Activated CD4-positive, alpha-beta T cell treated with anti-CD3 and anti-CD28 coated beads for 36 hours (primary cell): ENCODE data around the gene SLIT1. TPM values are rescaled to one million over a fixed set of nuclear protein-coding genes. Genes with fewer than 3 reads are reported as not detected.
"Not testable (repeated sequence)": the region's sequence is repeated elsewhere in the genome, so short reads cannot be mapped to it uniquely, and the experiment has no call there.

Source experiments
- ATAC-seq: fragments of 200-7000 bp; cut with Tn5 transposase; one replicate; pipeline ENCODE4 v1.10.0; 2021; ENCODE audit warnings: mild to moderate bottlenecking, moderate library complexity
- CTCF ChIA-PET: fragments of 350-600 bp; sonication (Branson Sonifier 250); formaldehyde crosslinking; loops from one replicate; lab custom pipeline; 2021; ENCODE audit warnings: antibody characterized with exemption; lab: Charles Lee
- POLR2A ChIA-PET: fragments of 350-600 bp; sonication (Branson Sonifier 250); formaldehyde crosslinking; loops from one replicate; lab custom pipeline; 2021; ENCODE audit warnings: antibody characterized with exemption, inconsistent platforms; lab: Charles Lee
- DNase-seq: peaks from one replicate; pipeline ENCODE4 v3.0.0-alpha.2; 2020
- H3K27ac Mint-ChIP-seq: one replicate; pipeline ENCODE4 v1.8.0; 2021; ENCODE audit warnings: mixed read lengths
- H3K27me3 Mint-ChIP-seq: one replicate; pipeline ENCODE4 v1.8.0; 2021; ENCODE audit warnings: mixed read lengths
- H3K36me3 Mint-ChIP-seq: one replicate; pipeline ENCODE4 v1.8.0; 2021; ENCODE audit warnings: low read depth, mixed read lengths
- H3K4me1 Mint-ChIP-seq: one replicate; pipeline ENCODE4 v1.8.0; 2021; ENCODE audit warnings: mixed read lengths
- H3K4me3 Mint-ChIP-seq: one replicate; pipeline ENCODE4 v1.8.0; 2021; ENCODE audit warnings: mild to moderate bottlenecking, moderate library complexity, mixed read lengths
- H3K9me3 Mint-ChIP-seq: one replicate; pipeline ENCODE4 v1.8.0; 2021; ENCODE audit warnings: low read depth, mixed read lengths
- intact Hi-C, 2 experiments: fragments of 100-400 bp; cut with DNase I in 1 of 2; cut with micrococcal nuclease in 1 of 2; formaldehyde crosslinking; loops; one replicate each; pipeline versions ENCODE4 v1.14.2 to v1.15.1; 2022 to 2024; cut with DNase I, micrococcal nuclease
- total RNA-seq, 2 experiments: library from RNA; stranded (reverse); gene quantifications; one replicate each; pipeline ENCODE4 v1.2.3, GENCODE V29; 2021

SLIT1 gene
- total RNA-seq, 2 experiments from 2014 or later: 0.94 to 1.4 TPM

GRCh38 chr10:97096261-97097083 lies 89.3 kb downstream of the SLIT1 start:
- Mint-ChIP-seq H3K4me3 (no peak overlapping the region), H3K9me3 (no peaks in the 10 kb centered on the region), H3K27ac (no peak overlapping the region), H3K4me1 (peaks cover 11% of the 10 kb centered on the region), H3K27me3 (peaks cover 3% of the 10 kb centered on the region), H3K36me3 (no peaks in the 10 kb centered on the region)
- POLR2A ChIA-PET: no interaction called here
- CTCF ChIA-PET: interaction anchor here (0.6 to 1.9 kb wide), 6 partner anchors 14 to 114 kb away, joined by 3 to 9 read pairs (median 4); no protein-coding TSS in a partner anchor
- DNase-seq (peak; percentile 27), ATAC-seq (peak; percentile 57)
- intact Hi-C loops: no loop called here

DNA sequence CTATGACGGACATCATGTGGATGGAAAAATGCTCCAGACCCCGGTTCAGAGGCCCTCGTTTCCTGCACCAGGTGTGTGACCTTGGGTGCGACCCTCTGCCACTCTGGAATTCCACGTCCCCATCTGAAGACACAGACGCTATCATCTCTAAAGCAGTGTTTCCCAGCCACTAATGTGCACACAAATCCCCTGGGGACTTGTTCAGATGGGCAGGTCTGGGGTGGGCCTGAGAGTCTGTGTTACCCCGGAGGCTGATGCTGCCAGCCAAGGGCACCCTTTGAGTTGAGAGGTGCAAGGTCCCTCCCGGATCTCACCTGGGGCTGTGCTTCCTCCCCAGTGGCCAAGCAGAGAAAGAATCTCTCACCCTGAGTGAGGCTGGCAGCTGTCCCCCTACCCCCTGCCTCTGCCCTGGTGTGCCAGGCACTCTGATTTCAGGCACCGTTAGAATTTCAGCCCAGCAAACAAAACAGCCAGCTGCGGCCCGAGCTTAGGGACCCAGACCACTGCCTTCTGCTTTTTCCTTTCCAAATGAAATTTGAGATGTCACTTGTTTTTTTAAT lies 90.0 kb downstream of the SLIT1 start:
- H3K4me1 Mint-ChIP-seq: peaks cover 11% of the 10 kb centered on the region
- no peaks in the 10 kb centered on the region for H3K9me3 Mint-ChIP-seq
- DNase-seq (no peak), ATAC-seq (no peak)
- H3K4me3 Mint-ChIP-seq: no peak overlapping the region
- no peaks in the 10 kb centered on the region for H3K36me3 Mint-ChIP-seq
- POLR2A ChIA-PET: no interaction called here
- peaks cover 3% of the 10 kb centered on the region for H3K27me3 Mint-ChIP-seq
- no peak overlapping the region for H3K27ac Mint-ChIP-seq
- intact Hi-C loops: no loop called here
- CTCF ChIA-PET: interaction anchor here (0.6 to 1.9 kb wide), 5 partner anchors 14 to 700 kb away, joined by 3 to 9 read pairs (median 4); no protein-coding TSS in a partner anchor

- no peak overlapping the region for H3K27ac Mint-ChIP-seq
- H3K9me3 Mint-ChIP-seq: no peaks in the 10 kb centered on the region
- peaks cover 16% of the 10 kb centered on the region for H3K27me3 Mint-ChIP-seq
- H3K36me3 Mint-ChIP-seq: no peaks in the 10 kb centered on the region
- POLR2A ChIA-PET: no interaction called here
- DNase-seq (no peak), ATAC-seq (no peak)
- intact Hi-C loops: no loop called here
- H3K4me1 Mint-ChIP-seq: no peaks in the 10 kb centered on the region
- CTCF ChIA-PET: interaction anchor here (0.8 to 1.6 kb wide), 4 partner anchors 9 to 120 kb away, joined by 3 to 4 read pairs (median 4); no protein-coding TSS in a partner anchor
- H3K4me3 Mint-ChIP-seq: no peak overlapping the region
These were observed 95.1 kb downstream of the SLIT1 start for GRCh38 chr10:97090644-97091043.

- Mint-ChIP-seq H3K36me3 (no peaks in the 10 kb centered on the region), H3K9me3 (no peaks in the 10 kb centered on the region), H3K4me1 (no peaks in the 10 kb centered on the region), H3K4me3 (no peak overlapping the region), H3K27ac (no peak overlapping the region), H3K27me3 (peaks cover 16% of the 10 kb centered on the region)
- no peak for DNase-seq
- POLR2A ChIA-PET: no interaction called here
- ATAC-seq: no peak
- CTCF ChIA-PET: interaction anchor here (0.8 to 1.6 kb wide), 3 partner anchors 17 to 617 kb away, joined by 3 to 5 read pairs (median 4); no protein-coding TSS in a partner anchor
- intact Hi-C loops: no loop called here
These were observed 95.7 kb downstream of the SLIT1 start for GRCh38 chr10:97090035-97090434.

GRCh38 chr10:97089209-97089870 lies 96.4 kb downstream of the SLIT1 start:
- ATAC-seq: no peak
- Mint-ChIP-seq H3K4me1 (no peaks in the 10 kb centered on the region), H3K4me3 (no peak overlapping the region), H3K27me3 (peaks cover 16% of the 10 kb centered on the region), H3K36me3 (no peaks in the 10 kb centered on the region), H3K27ac (no peak overlapping the region), H3K9me3 (no peaks in the 10 kb centered on the region)
- intact Hi-C loops: no loop called here
- POLR2A ChIA-PET: no interaction called here
- DNase-seq: no peak
- CTCF ChIA-PET: interaction anchor here (0.6 to 1.6 kb wide), 4 partner anchors 17 to 616 kb away, joined by 3 to 5 read pairs (median 4); no protein-coding TSS in a partner anchor

DNA sequence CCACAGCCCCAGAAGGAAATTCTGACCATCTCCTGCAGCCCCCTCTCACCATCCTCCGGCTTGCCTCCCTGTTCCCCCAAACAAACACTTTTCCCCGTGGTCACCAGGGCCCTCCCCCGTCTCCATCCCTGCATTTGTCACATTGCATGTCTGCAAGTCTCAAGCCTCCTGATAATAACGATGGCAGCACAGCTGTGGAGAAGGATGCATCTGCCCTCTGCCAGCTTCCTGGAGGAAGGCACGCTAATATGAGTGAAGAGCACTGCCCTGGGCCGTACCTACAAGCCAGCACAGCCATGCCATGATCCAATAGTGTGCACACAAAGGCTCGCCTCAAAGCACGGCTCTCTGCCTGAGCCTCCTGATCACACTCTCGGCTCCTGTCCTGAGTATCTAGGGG lies 98.5 kb downstream of the SLIT1 start:
- peaks cover 19% of the 10 kb centered on the region for H3K27me3 Mint-ChIP-seq
- no peaks in the 10 kb centered on the region for H3K4me1 Mint-ChIP-seq
- H3K9me3 Mint-ChIP-seq: no peaks in the 10 kb centered on the region
- ATAC-seq (no peak), DNase-seq (no peak)
- H3K4me3 Mint-ChIP-seq: no peak overlapping the region
- no peaks in the 10 kb centered on the region for H3K36me3 Mint-ChIP-seq
- ChIA-PET CTCF (interaction anchor here (0.7 to 1.7 kb wide), 3 partner anchors 123 to 310 kb away, joined by 3 to 6 read pairs (median 5); no protein-coding TSS in a partner anchor), POLR2A (no interaction called here)
- no peak overlapping the region for H3K27ac Mint-ChIP-seq
- intact Hi-C loops: no loop called here

- Mint-ChIP-seq H3K9me3 (no peaks in the 10 kb centered on the region), H3K4me1 (no peaks in the 10 kb centered on the region), H3K4me3 (no peak overlapping the region), H3K27ac (no peak overlapping the region), H3K27me3 (peaks cover 25% of the 10 kb centered on the region), H3K36me3 (no peaks in the 10 kb centered on the region)
- no peak for DNase-seq
- no peak for ATAC-seq
- ChIA-PET POLR2A (no interaction called here), CTCF (interaction anchor here (1.7 kb wide), 1 partner anchor 124 kb away, joined by 6 read pairs; no protein-coding TSS in a partner anchor)
- intact Hi-C loops: no loop called here
These were observed 99.2 kb downstream of the SLIT1 start for GRCh38 chr10:97086530-97086929.

- POLR2A ChIA-PET: no interaction called here
- ATAC-seq: no peak
- CTCF ChIA-PET: interaction anchor here (0.6 to 2.9 kb wide), 5 partner anchors 9 to 323 kb away, joined by 3 to 19 read pairs (median 4); no protein-coding TSS in a partner anchor
- no peaks in the 10 kb centered on the region for H3K36me3 Mint-ChIP-seq
- H3K4me1 Mint-ChIP-seq: no peaks in the 10 kb centered on the region
- DNase-seq: no peak
- no peaks in the 10 kb centered on the region for H3K9me3 Mint-ChIP-seq
- intact Hi-C loops: no loop called here
- H3K4me3 Mint-ChIP-seq: no peak overlapping the region
- peaks cover 26% of the 10 kb centered on the region for H3K27me3 Mint-ChIP-seq
- H3K27ac Mint-ChIP-seq: no peak overlapping the region
These were observed 102.4 kb downstream of the SLIT1 start for GRCh38 chr10:97083228-97083829.

DNA sequence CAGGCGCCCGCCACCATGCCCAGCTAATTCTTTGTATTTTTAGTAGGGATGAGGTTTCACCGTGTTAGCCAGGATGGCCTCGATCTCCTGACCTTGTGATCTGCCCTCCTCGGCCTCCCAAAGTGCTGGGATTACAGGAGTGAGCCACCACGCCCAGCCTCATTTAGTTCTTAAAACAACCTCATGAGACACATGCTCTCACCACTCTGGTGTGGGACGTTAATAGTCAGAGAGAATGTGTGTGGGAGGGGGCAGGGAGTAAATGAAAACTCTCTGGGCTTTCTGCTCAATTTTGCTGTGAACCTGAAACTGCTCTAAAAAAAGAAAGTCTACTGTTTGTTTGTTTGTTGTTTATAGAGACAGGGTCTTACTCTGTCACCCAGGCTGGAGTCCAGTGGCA lies 103.2 kb downstream of the SLIT1 start:
- H3K4me3 Mint-ChIP-seq, POLR2A ChIA-PET, ATAC-seq, H3K9me3 Mint-ChIP-seq, H3K4me1 Mint-ChIP-seq, H3K36me3 Mint-ChIP-seq, DNase-seq, intact Hi-C loops, H3K27ac Mint-ChIP-seq: not testable (repeated sequence)
- peaks cover 23% of the 10 kb centered on the region for H3K27me3 Mint-ChIP-seq
- CTCF ChIA-PET: interaction anchor here (0.9 to 3.2 kb wide), 7 partner anchors 10 to 151 kb away, joined by 3 to 19 read pairs (median 13); no protein-coding TSS in a partner anchor

GRCh38 chr10:97081621-97082235 lies 104.0 kb downstream of the SLIT1 start:
- Mint-ChIP-seq H3K4me3 (no peak overlapping the region), H3K36me3 (no peaks in the 10 kb centered on the region), H3K27ac (no peak overlapping the region), H3K27me3 (peaks cover 20% of the 10 kb centered on the region), H3K4me1 (no peaks in the 10 kb centered on the region), H3K9me3 (no peaks in the 10 kb centered on the region)
- ChIA-PET POLR2A (no interaction called here), CTCF (interaction anchor here (0.6 to 3.2 kb wide), 21 partner anchors 9 to 255 kb away, joined by 3 to 20 read pairs (median 4); no protein-coding TSS in a partner anchor)
- intact Hi-C loops: no loop called here
- ATAC-seq (peak; percentile 73), DNase-seq (peak; percentile 83)
